ENCODE results near the gene SSC4D. TPM values are rescaled to one million over a fixed set of nuclear protein-coding genes. Genes with fewer than 3 reads are reported as not detected.

Gene SSC4D
- total RNA-seq, 1 experiment from 2014 or later = 0.58 TPM

GRCh38 chr7:76381814-76382213 is 27.7 kb downstream of the SSC4D start:
- Mint-ChIP-seq H3K27me3 (ENCODE audit: insufficient read depth, unreplicated experiment) (no peaks in the 10 kb centered on the region), H3K36me3 (ENCODE audit: insufficient read depth, unreplicated experiment) (peaks cover 8% of the 10 kb centered on the region), H3K4me3 (ENCODE audit: unreplicated experiment) (no peak overlapping the region), H3K27ac (ENCODE audit: low read depth, unreplicated experiment) (no peak overlapping the region), H3K9me3 (ENCODE audit: unreplicated experiment) (no peaks in the 10 kb centered on the region), H3K4me1 (ENCODE audit: insufficient read depth, unreplicated experiment) (peaks cover 2% of the 10 kb centered on the region)
- intact Hi-C loops (cut with micrococcal nuclease) = no loop called here
- ChIA-PET POLR2A (interaction anchor here (1.2 kb wide), 1 partner anchor 22 kb away, joined by 4 read pairs; no protein-coding TSS in a partner anchor), CTCF (no interaction called here)
- BruUV-seq (replicated peaks) = no TSS peak
- no peak for DNase-seq (ENCODE audit: unreplicated experiment)
- no peak for TF ChIP-seq CTCF (IDR thresholded peaks at IDR 0.05; ENCODE audit: unreplicated experiment)

- Mint-ChIP-seq H3K36me3 (ENCODE audit: insufficient read depth, unreplicated experiment) (peaks cover 8% of the 10 kb centered on the region), H3K4me3 (ENCODE audit: unreplicated experiment) (peak overlapping the region; percentile 54), H3K9me3 (ENCODE audit: unreplicated experiment) (no peaks in the 10 kb centered on the region), H3K27me3 (ENCODE audit: insufficient read depth, unreplicated experiment) (no peaks in the 10 kb centered on the region), H3K4me1 (ENCODE audit: insufficient read depth, unreplicated experiment) (no peaks in the 10 kb centered on the region), H3K27ac (ENCODE audit: low read depth, unreplicated experiment) (peak overlapping the region; percentile 73)
- BruUV-seq (replicated peaks) = no TSS peak
- intact Hi-C loops (cut with micrococcal nuclease) = no loop called here
- POLR2A ChIA-PET = no interaction called here
- CTCF ChIA-PET = interaction anchor here (0.5 kb wide), 1 partner anchor 325 kb away, joined by 3 read pairs; no protein-coding TSS in a partner anchor
- no peak for TF ChIP-seq CTCF (IDR thresholded peaks at IDR 0.05; ENCODE audit: unreplicated experiment)
- no peak for DNase-seq (ENCODE audit: unreplicated experiment)
These were observed 28.9 kb downstream of the SSC4D start for GRCh38 chr7:76380623-76380966.

GRCh38 chr7:76377186-76377918 is 32.1 kb downstream of the SSC4D start:
- intact Hi-C loops (cut with micrococcal nuclease) = no loop called here
- POLR2A ChIA-PET = interaction anchor here (0.6 to 3.5 kb wide), 3 partner anchors 12 to 18 kb away, joined by 3 to 12 read pairs (median 3); no protein-coding TSS in a partner anchor
- Mint-ChIP-seq H3K27ac (ENCODE audit: low read depth, unreplicated experiment) (no peak overlapping the region), H3K27me3 (ENCODE audit: insufficient read depth, unreplicated experiment) (no peaks in the 10 kb centered on the region), H3K4me1 (ENCODE audit: insufficient read depth, unreplicated experiment) (peaks cover 10% of the 10 kb centered on the region), H3K4me3 (ENCODE audit: unreplicated experiment) (no peak overlapping the region), H3K36me3 (ENCODE audit: insufficient read depth, unreplicated experiment) (peaks cover 8% of the 10 kb centered on the region), H3K9me3 (ENCODE audit: unreplicated experiment) (no peaks in the 10 kb centered on the region)
- no peak for TF ChIP-seq CTCF (IDR thresholded peaks at IDR 0.05; ENCODE audit: unreplicated experiment)
- BruUV-seq (replicated peaks) = no TSS peak
- CTCF ChIA-PET = interaction anchor here (1.2 kb wide), 1 partner anchor 13 kb away, joined by 3 read pairs; no protein-coding TSS in a partner anchor
- no peak for DNase-seq (ENCODE audit: unreplicated experiment)

GRCh38 chr7:76375251-76375650 is 34.2 kb downstream of the SSC4D start:
- Mint-ChIP-seq H3K4me3 (ENCODE audit: unreplicated experiment) (no peak overlapping the region), H3K9me3 (ENCODE audit: unreplicated experiment) (no peaks in the 10 kb centered on the region), H3K36me3 (ENCODE audit: insufficient read depth, unreplicated experiment) (peaks cover 4% of the 10 kb centered on the region), H3K4me1 (ENCODE audit: insufficient read depth, unreplicated experiment) (peaks cover 10% of the 10 kb centered on the region), H3K27me3 (ENCODE audit: insufficient read depth, unreplicated experiment) (no peaks in the 10 kb centered on the region), H3K27ac (ENCODE audit: low read depth, unreplicated experiment) (peak overlapping the region; percentile 32)
- ChIA-PET CTCF (interaction anchor here (1.0 kb wide), 1 partner anchor 16 kb away, joined by 7 read pairs; no protein-coding TSS in a partner anchor), POLR2A (interaction anchor here (0.6 to 3.5 kb wide), 4 partner anchors 10 to 73 kb away, joined by 3 to 12 read pairs (median 4); partner anchors contain the start of gene YWHAG)
- intact Hi-C loops (cut with micrococcal nuclease) = no loop called here
- TF ChIP-seq CTCF (IDR thresholded peaks at IDR 0.05; ENCODE audit: unreplicated experiment) = no peak
- no TSS peak for BruUV-seq (replicated peaks)
- no peak for DNase-seq (ENCODE audit: unreplicated experiment)

Measured in MCF 10A (cell line).